Measurements from ENCODE around the gene DHRS4.
"Not testable (repeated sequence)": the region's sequence is repeated elsewhere in the genome, so short reads cannot be mapped to it uniquely, and the experiment has no call there.

Gene DHRS4

DNA sequence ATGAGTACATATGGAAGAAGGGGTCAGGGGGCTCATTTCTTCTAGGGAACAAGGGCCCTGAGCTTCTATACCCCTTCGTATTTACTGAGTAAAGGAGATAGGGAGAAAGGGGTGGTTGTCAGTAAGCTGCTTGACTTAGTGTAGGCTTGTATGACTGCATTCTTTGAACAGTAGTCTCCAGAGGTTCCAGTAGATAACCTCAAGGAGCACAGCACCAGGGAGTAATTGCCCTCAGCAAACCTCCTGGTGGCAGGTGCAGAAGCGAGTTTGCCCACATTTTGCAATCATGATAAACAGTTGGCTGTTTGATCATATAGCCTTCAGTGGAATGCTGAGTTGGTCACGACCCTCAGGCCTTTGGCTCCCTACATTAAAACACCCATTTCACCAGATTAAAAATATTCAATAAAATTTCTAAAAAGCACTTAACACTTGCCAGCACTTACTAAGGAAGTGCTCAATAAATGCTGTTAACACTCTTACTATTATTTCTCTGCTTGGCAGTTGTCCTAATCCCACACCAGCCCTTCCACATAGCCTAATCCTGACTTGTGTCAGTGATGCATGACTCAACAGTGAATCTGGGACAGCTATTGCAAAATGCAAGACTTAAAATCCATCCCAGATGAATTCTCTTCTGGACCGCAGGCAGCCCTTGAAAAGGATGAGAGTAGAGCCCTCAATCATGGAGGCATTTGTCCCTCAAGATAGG is 31.5 kb downstream of the DHRS4 start:
- DNase-seq (ENCODE audit: low read depth), result no peak

DNA sequence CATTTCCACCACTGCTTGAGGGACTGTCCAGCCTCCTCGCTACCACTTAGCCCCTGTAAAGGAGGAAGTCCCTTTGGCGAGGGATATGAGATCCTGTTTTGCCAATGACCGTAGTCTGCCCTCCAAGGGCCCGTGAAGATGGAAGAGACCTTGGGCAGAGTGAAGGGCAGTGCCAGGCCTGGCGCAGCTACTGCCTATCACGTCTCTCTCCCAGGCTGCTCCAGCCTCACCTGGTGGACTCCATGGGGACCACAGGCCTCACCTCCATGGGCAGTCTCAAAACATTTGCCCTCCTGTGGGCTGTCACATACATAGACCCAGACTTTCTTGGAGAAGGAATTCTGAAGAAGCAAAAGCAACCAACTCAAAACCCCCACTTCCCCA is 34.6 kb downstream of the DHRS4 start:
- not testable (repeated sequence) for DNase-seq (ENCODE audit: low read depth)

DNA sequence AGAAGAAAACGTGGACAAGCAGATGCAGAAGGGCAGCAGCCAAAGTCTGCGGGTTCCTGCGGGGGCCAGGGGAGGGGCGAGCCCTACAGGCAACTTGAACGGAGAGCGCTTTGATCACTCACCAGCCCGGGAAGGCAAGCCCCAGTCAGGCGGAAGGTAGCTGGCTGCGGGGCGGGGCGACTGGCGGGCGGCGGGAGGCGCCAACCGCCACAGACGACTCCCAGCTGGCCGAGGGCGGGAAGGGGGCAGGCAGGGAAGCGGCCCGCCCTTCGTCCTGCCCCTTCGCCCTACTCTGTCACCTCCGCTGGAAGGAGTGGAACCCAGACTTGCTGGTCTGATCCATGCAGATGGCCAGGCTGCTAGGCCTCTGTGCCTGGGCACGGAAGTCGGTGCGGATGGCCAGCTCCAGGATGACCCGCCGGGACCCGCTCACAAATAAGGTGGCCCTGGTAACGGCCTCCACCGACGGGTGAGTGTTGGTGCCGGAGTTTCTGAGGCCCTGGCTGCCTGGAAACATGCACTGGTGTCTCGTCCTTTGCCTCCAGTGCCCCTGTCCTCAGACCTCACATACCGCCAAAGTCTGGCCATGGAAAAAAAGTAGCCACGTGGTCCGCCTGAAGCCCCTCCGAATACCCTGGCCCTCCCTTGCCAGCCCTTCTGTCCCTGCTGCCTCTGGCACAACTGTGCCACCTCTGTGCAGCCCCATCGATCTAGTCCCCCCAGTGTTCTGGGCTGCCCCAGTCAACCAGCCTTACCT is 35.2 kb downstream of the DHRS4 start, which contains the start of gene DHRS4L2:
TSS of gene DHRS4L2 (plus strand) at position 323 of the 757 bp plus-strand sequence. CDS start at position 342, 19 bp downstream.
- peak; percentile 35 for DNase-seq (ENCODE audit: low read depth)

DNA sequence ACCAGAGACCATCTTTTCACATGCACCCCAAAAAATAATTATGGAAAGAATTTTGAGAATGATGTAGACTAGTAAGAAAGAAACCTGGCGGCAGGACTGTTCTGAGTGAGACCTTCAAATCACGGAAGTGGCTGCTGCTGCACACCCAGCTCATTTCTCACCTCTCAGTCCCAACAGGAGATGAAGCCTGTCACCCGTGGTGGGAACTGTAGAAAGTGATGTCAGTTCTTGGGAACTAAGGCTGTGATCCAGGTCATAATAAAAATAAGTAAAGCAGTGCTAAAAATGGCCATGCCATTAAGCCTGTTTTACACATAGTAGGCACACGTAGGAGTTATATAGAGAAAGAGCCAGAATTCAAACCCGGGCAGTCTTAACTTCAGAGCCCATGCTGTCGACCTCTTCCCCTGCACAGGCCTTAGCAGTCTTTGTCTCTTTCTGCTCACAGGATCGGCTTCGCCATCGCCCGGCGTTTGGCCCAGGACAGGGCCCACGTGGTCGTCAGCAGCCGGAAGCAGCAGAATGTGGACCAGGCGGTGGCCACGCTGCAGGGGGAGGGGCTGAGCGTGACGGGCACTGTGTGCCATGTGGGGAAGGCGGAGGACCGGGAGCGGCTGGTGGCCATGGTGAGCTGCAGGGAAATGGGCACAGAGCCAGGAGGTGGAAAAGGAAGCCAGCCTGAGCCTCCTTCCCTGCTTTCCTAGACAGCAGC is 36.3 kb downstream of the DHRS4 start:
- DNase-seq (ENCODE audit: low read depth), result not testable (repeated sequence)

DNA sequence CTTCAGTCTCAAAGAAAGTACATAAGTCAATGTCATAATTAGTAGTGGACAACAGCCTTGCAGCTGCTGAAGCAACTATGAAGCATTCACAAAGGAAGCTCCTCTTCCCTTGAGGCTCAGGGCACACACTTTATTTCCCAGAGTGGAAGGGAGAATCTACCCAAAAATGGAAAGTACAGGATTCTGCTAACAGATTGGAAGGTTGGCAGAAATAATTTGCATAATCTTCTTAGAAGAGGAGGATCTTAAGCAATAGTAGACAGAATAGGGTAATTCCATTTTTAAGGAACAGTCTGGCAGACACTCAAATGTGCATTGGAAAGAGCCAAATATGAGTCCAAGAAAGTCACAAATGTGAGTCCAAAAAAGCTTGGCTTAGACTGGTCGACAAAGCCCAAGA is 37.4 kb downstream of the DHRS4 start:
- not testable (repeated sequence) for DNase-seq (ENCODE audit: low read depth)

DNA sequence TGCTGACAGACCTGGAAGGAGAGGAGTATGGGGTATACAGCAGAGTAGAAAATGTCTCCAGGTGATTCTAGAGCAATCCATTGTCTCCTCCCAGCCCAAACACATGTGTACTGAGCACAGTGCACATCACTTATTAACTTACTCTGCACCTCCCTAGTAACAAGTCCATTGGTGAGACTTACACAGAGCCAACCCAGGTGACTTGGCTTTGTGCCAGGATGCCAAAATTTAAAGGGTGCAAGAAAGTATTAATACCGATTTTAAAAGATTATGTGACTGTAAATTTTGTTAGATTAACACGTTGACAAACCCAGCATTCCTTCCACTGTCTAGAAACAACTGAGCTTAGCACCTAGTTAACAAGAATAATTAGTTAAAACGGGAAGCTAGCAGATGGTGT is 39.5 kb downstream of the DHRS4 start:
- not testable (repeated sequence) for DNase-seq (ENCODE audit: low read depth)

DNA sequence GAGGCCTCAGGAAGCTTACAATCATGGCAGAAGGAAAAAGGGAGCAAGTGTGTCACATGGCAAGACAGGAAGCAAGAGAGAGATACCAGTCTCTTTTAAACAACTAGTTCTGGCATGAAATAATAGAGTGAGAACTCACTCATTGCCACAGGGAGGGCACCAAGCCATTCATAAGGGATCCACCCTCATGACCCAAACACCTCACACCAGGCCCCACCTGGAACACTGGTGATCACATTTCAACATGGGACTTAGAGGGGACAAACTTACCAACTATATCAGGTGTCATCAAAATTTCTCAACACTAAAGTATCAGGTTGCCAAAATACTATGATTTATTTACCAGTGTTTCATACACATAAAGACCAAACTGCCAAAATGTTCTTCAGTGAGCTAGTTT is 42.4 kb downstream of the DHRS4 start:
- DNase-seq (ENCODE audit: low read depth), result not testable (repeated sequence)

DNA sequence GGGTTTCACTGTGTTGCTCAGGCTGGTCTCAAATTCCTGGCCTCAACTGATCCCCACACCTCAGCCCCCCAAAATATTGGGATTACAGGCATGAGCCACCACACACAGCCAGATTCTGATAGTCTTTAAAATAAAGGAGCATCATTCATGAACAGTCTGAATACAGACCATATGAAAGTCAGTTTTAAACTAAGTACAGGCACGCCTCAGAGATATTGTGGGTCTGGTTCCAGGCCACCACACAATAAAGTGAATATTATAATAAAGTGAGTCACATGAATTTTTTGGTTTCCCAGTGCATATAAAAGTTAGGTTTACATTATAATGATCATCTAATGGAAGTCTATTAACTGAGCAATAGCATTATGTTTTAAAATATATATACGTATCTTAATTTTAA is 43.3 kb downstream of the DHRS4 start:
- DNase-seq (ENCODE audit: low read depth), result not testable (repeated sequence)

DNA sequence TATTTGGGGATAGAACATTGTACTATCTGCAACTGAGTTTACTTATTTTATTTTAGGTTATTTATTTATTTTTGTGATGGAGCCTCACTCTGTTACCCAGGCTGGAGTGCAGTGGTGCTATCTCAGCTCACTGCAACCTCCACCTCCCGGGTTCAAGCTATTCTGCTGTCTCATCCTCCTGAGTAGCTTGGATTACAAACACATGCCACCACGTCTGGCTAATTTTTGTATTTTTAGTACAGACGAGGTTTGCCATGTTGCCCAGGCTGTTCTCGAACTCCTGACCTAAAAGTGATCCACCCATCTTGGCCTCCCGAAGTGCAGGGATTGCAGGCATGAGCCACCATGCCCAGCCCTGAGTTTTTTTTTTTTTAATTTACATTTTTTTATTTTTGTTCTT is 46.1 kb downstream of the DHRS4 start:
- DNase-seq (ENCODE audit: low read depth), result not testable (repeated sequence)

DNA sequence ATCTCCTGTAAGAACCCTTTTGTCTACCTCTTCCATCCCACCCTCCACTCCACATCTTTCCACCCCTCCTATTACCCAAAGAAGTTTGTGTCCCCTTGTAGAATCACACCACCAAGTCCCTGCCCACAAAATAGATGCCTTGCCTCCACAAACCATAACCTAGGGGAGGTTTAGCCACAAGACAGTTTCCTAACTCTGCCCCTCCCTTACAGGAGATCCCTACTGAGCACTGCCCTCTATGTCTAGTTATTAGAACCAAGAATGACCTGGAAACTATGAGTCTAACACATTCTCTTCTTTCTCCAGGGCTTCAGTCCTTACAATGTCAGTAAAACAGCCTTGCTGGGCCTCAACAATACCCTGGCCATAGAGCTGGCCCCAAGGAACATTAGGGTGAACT is 47.5 kb downstream of the DHRS4 start:
- DNase-seq (ENCODE audit: low read depth), result not testable (repeated sequence)

DNA sequence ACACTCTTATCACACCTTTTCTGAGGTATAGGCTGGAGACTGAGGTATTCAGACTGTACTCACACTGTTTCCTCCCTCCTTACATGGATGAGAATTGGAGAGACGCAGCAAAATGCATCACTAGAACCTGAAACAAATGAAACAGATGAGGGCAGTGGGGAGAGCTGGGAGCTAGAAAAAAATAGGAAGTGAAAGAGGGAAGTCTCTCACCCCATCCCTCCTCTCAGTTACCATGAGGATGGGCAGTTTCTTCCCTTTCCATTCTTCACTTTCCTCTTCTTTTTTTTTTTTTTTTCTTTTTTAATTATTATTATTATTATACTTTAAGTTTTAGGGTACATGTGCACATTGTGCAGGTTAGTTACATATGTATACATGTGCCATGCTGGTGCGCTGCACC is 48.1 kb downstream of the DHRS4 start:
- DNase-seq (ENCODE audit: low read depth), result not testable (repeated sequence)

DNA sequence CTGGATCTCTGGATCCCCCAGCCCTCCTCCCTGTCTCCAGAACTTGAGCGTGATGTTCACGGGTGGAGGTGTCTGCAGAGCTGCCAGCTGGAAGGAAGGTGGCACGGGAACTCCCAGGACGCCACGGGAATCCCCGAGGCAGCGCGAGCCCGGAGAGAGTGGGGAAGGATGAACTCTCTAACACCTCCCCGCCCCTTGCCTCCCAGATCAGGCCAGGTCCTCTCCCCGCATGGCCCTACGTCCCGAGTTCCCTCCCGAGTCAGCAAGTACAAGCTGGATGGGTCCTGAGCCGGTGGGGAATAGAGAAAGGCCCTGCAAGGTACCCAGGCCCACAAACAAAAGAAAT is 52.9 kb downstream of the DHRS4 start:
- DNase-seq (ENCODE audit: low read depth), result not testable (repeated sequence)

DNA sequence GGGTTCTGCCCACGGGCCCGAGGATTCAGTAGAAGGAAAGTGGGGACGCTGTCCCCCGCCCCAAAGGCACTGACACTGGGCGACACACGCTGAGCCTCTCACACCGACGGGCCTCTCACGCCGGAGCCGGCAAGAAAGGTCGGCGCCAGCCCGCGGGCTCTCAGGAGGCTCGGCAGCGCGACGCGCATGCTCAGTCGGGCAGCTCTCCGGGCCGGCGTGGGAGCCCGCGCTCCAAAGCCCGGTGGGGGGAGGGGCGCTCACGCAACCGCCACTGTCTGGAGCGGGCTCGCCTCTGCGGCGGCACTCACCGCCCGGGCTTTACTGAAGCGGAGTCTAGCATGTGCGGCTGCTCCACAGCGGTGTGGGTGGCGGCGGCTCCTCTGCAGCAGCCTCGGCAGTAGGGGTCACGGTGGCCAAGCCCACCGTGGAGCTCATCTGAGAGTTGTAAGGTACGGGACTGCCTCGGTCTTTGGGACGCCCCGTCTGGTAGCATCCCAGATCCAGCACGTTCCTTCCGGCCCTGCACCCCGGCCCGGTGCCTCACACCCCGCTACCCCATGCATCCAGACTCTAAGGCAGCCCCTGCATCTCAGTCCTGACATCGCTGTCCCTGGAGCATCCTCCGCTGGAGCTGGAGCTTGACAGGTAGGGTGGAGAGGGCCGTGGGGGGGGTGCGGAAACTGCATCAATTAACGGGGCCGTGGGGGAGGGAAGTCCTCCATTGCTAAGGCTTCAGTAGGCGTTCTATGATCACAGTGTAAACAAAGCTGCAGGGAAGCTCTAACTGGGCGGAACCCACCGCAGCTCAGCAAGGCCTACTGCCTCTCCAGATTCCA is 53.5 kb downstream of the DHRS4 start:
- DNase-seq (ENCODE audit: low read depth), result peak; percentile 28

DNA sequence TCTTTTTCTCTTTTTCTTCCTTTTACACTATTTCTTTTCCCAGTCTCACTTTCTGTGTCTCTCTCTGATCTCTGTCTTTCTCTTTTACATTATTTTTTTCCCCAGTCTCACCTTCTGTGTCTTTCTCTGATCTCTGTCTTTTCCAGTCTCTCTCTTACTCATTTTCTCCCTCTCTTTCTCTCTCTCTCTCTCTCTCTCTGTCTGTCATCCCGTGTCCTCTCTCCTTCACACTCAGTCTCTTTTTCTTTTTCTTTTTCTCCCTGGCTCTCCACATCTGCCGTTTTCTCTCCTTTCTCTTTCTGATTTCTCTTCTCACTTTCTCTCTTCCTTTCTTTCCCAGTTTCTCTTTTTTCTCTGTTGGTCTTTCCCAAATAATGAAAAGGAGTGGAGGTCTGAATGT is 57.5 kb downstream of the DHRS4 start:
- no peak for DNase-seq (ENCODE audit: low read depth)

DNA sequence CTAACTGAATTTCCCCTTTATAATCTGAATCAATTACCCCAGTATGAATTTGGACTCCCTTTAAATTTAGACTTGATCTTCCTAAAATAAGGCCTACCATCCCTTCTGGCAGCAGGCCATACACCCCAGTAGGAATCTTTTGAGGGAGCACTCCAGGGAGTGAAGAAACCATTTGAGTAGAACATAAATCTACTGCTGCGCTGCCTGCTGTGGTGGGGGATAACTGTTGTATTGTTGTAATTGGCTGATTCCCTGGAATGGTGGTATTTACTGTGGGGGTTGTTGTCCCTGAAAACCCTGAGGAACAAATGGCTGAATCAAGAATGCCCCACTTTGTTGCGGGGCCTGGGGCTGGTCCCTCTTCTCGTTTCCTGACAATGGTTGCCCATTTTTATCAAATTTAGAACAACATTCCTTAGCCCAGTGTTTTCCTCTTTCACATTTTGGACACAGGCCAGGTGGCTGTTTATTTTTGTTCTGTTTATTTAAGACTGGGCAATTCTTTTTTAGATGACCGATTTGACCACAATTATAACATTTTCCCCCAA is 59.2 kb downstream of the DHRS4 start:
- not testable (repeated sequence) for DNase-seq (ENCODE audit: low read depth)

DNA sequence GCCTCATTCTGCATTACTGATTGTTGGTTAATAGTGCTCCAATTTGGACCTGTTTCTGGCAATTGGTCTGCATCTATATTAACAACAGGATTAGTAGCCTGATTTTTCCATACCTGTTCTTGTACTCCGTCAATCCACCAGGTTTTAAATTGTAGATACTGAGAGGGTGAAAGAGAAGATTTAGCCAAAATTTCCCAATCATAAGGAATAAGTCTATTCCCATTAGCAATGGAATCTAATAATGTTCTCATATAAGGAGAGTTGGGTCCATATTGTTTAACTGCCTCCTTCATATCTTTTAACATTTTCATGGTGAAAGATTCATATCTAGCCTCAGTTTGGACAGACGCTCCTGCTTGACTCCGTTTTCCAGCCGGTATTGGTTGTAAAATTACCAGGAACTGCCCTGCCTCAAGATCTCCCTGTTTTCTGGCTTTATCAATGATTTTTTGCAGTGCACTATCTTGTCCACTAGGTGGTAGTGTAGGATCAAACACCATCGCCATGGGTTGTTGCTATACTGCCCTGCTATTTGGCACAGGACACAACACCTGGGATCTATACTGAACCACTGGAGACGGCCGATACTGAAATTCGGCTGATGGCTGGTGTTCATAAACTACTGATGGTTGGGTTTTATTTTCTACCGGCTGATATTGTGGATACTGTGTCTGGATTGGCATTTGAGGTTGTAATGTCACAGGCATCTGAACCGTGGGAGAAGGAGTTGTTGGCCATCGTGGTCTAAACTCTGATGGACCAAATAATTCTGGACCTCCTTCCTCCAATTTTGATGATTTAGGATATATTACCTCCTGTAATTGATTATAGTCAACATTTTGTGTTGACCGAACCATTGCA is 60.3 kb downstream of the DHRS4 start:
- DNase-seq (ENCODE audit: low read depth), result no peak

DNA sequence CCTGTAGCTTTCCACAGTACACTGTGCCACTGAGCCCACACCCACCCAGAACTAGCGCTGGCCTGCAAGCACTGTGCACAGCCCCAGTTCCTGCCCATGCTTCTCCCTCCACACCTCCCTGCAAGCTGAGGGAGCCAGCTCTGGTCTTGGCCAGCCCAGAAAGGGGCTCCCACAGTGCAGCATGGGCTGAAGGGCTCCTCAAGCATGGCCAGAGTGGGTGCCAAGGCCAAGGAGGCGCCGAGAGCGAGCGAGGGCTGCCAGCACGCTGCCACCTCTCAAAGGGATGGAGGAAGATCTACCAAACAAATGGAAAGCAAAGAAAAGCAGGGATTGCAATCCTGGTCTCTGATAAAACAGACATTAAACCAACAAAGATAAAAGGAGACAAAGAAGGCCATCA is 62.2 kb downstream of the DHRS4 start:
- DNase-seq (ENCODE audit: low read depth), result not testable (repeated sequence)
